ENCODE data around the gene TMEM134. TPM values are rescaled to one million over a fixed set of nuclear protein-coding genes. Genes with fewer than 3 reads are reported as not detected.

The TMEM134 gene
- total RNA-seq, 4 donors from 2014 or later, result 69.0 to 138 (median 95.8) TPM

DNA sequence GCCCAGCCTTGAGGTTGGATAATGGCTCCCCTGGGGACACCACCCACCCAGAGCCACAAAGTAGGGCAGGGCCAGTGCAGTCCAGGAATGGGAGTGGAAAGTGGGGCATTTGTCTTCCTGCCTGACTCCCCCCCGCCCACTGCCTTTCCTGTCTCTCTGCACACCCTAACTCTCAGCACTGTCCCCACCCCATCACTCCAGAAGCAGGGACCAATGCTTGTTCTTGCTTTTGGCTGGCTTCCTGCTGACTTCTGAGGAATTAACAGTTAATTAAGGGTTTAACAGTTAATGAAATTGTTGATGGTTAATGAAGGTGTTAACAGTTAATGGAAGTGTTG lies 31.4 kb upstream of the TMEM134 start:
- WGBS, 2 donors, result 73 to 93% methylated on average over 1 of the region's 1 CpG
- no peak overlapping the region for H3K27ac ChIP-seq
- TF ChIP-seq POLR2A (IDR thresholded peaks at IDR 0.05), result no peak
- TF ChIP-seq, protein P1, sequence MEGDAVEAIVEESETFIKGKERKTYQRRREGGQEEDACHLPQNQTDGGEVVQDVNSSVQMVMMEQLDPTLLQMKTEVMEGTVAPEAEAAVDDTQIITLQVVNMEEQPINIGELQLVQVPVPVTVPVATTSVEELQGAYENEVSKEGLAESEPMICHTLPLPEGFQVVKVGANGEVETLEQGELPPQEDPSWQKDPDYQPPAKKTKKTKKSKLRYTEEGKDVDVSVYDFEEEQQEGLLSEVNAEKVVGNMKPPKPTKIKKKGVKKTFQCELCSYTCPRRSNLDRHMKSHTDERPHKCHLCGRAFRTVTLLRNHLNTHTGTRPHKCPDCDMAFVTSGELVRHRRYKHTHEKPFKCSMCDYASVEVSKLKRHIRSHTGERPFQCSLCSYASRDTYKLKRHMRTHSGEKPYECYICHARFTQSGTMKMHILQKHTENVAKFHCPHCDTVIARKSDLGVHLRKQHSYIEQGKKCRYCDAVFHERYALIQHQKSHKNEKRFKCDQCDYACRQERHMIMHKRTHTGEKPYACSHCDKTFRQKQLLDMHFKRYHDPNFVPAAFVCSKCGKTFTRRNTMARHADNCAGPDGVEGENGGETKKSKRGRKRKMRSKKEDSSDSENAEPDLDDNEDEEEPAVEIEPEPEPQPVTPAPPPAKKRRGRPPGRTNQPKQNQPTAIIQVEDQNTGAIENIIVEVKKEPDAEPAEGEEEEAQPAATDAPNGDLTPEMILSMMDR (IDR thresholded peaks at IDR 0.05), result no peak
- peaks cover 7 to 13% of the 10 kb centered on the region in 2 donors for H3K4me1 ChIP-seq
- DNase-seq, result no peak
- H3K4me3 ChIP-seq (replicated peaks in 1 of 3), result no peak overlapping the region
- no peaks in the 10 kb centered on the region for H3K9me3 ChIP-seq
- no peaks in the 10 kb centered on the region for H3K27me3 ChIP-seq
- intact Hi-C loops (cut with DNase I), result loop anchor here (10.0 kb wide), 1 partner anchor 146 kb away; the partner anchor contains the start of gene POLD4
- peaks cover 0 to 15% of the 10 kb centered on the region in 2 donors for H3K36me3 ChIP-seq

DNA sequence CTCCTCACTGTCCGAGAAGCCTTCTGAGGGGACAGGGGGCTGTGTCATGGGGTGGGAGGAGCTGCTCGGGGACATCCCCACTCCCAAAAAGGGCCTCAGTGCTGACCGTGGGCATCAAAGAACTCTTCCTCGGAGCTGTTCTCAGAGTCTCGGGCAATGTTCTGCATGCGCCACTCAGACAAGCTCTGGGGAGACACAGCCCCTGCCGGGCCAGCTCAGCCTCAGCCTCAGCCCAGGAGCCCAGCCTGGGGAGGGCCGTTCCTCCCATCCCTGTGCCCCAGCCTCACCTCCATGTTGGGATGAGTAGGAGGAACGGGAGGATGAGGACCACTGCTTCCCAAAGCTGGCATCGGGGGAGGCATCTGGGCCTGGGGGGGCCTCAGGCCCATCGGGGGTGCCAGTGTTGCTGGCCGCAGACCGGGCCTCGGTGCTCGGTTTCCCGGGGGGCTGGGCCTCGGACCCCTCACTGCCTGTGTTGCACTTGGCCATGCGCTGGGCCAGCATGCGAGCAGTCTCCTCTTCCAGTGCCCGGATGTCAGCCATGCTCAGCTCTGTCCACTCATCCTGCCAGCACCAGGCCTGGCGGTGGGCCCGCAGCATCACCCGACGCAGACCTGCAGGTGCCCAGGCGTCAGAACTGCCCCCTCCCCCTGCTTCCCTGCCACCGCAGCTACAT lies 30.9 kb upstream of the TMEM134 start:
- intact Hi-C loops (cut with DNase I), result loop anchor here (10.0 kb wide), 1 partner anchor 145 kb away; the partner anchor contains the start of gene POLD4
- DNase-seq, result no peak

DNA sequence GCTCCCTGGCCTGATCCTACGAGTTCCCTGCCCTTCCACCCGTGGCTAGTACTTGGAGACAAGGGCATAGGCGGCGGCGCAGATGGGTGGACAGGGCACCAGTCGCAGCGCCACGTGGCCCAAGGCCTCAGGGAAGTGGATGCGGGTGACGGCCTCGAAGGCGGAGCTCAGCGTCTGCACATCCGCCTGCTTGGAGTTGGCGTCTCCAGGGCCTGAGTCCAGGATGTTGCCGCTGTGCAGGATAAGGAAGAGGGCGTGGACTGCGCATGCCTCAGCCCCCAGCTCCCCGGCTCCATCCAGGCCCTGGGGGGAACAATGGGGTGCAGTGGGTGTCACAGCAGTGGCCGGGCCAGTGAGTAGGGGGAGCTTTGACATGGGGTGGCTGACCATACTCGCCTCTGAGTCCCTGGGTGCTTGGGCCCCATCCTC lies 29.5 kb upstream of the TMEM134 start:
- DNase-seq, result no peak
- no peak overlapping the region for H3K4me3 ChIP-seq (replicated peaks in 1 of 3)
- TF ChIP-seq POLR2A (IDR thresholded peaks at IDR 0.05), result no peak
- TF ChIP-seq, protein P1 (IDR thresholded peaks at IDR 0.05), result no peak
- H3K36me3 ChIP-seq, result peaks cover 8 to 28% of the 10 kb centered on the region in 2 donors
- no peaks in the 10 kb centered on the region for H3K9me3 ChIP-seq
- peaks cover 3 to 4% of the 10 kb centered on the region in 2 donors for H3K4me1 ChIP-seq
- 92% methylated on average over 19 to 20 of the region's 21 CpGs for WGBS, 2 donors
- intact Hi-C loops (cut with DNase I), result no loop called here
- H3K27me3 ChIP-seq, result no peaks in the 10 kb centered on the region
- no peak overlapping the region for H3K27ac ChIP-seq

More for the DNA sequence above, 30.9 kb upstream of the TMEM134 start:
- H3K9me3 ChIP-seq, result no peaks in the 10 kb centered on the region
- no peak for TF ChIP-seq POLR2A (IDR thresholded peaks at IDR 0.05)
- TF ChIP-seq, protein P1 (IDR thresholded peaks at IDR 0.05), result no peak
- H3K4me3 ChIP-seq (replicated peaks in 1 of 3), result no peak overlapping the region
- no peak overlapping the region for H3K27ac ChIP-seq
- H3K27me3 ChIP-seq, result no peaks in the 10 kb centered on the region
- peaks cover 0 to 20% of the 10 kb centered on the region in 2 donors for H3K36me3 ChIP-seq
- peaks cover 6 to 10% of the 10 kb centered on the region in 2 donors for H3K4me1 ChIP-seq
- WGBS, 2 donors, result 92 to 95% methylated on average over 9 to 11 of the region's 26 CpGs

DNA sequence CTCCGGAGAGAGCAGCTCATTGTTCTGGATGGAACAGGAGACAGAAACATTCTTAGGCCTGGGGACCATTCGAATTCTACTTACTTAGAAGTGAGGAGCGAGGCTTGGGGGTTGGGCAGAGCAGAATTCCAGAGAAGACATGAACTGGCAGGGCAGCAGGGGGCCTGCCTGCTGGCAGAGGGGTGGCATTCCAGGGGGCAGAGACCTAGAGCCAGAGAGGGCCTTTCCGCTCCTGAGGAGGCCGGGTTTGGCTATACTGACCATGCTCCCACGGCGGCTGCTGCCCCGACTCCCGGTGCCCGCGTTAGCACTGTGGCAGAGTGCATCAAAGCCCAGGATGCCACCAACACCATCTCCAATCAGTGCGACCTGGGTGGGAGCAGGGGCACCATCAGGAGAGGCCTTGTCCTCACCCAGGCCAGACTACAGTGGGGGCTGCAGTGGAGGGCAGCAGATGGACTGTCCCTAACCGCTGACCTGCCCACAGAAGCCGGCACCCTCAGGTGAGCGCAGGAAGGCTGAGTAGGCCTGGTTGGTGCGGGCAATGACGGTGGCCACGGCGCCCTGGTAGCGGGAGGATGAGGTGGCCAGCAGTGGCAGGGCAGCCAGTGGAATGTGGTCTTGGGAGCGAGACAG lies 28.7 kb upstream of the TMEM134 start:
- Histone ChIP-seq H3K4me1 (no peaks in the 10 kb centered on the region), H3K4me3 (replicated peaks in 1 of 3) (no peak overlapping the region), H3K27me3 (no peaks in the 10 kb centered on the region), H3K36me3 (peaks cover 16 to 34% of the 10 kb centered on the region in 2 donors), H3K9me3 (no peaks in the 10 kb centered on the region), H3K27ac (no peak overlapping the region)
- DNase-seq, result no peak
- intact Hi-C loops (cut with DNase I), result no loop called here
- 98 to 99% methylated on average over 15 to 20 of the region's 21 CpGs for WGBS, 2 donors
- no peak for TF ChIP-seq POLR2A (IDR thresholded peaks at IDR 0.05)
- TF ChIP-seq, protein P1 (IDR thresholded peaks at IDR 0.05), result no peak

DNA sequence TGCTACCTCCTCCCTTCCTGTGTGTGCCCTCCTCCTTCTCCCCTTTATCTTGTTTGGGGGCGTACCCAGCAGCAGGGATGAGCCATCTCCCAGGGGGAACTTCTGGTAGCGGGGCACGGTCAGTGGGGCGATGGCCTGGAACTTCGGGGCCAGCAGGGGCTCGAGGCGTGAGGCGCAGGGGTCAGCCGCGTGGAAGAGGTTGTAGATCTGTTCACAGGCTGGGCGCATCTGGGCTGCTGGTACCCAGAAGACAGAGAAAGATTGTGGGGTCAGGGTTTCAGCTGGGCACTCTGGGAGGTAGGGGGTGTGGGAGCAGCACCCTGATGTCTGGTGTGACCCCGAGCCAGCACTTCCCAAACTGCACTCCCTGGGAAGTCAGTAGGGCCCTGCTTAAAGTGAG lies 27.1 kb upstream of the TMEM134 start:
- Histone ChIP-seq H3K9me3 (no peaks in the 10 kb centered on the region), H3K36me3 (peaks cover 33 to 37% of the 10 kb centered on the region in 2 donors), H3K27ac (no peak overlapping the region), H3K4me1 (no peaks in the 10 kb centered on the region), H3K4me3 (replicated peaks in 1 of 3) (no peak overlapping the region), H3K27me3 (no peaks in the 10 kb centered on the region)
- TF ChIP-seq POLR2A (IDR thresholded peaks at IDR 0.05), result no peak
- TF ChIP-seq, protein P1 (IDR thresholded peaks at IDR 0.05), result no peak
- intact Hi-C loops (cut with DNase I), result no loop called here
- whole genome bisulfite sequencing, 2 donors, result 92 to 93% methylated on average over 12 of the region's 12 CpGs
- DNase-seq, result no peak

Data from thyroid gland (tissue), 4 donors.